ENCODE data around the gene CCDC136. TPM values are rescaled to one million over a fixed set of nuclear protein-coding genes. Genes with fewer than 3 reads are reported as not detected.
A peak's percentile ranks its signal among the peaks of the same experiment; 100 is the strongest.

Gene CCDC136
- total RNA-seq, 2 experiments from 2014 or later, result 5.6 to 8.9 TPM

- DNase-seq, result no peak
- CTCF ChIA-PET, result no interaction called here
- no peaks in the 10 kb centered on the region for H3K9me3 Mint-ChIP-seq (ENCODE audit: insufficient read depth)
- H3K36me3 Mint-ChIP-seq (ENCODE audit: low read depth), result no peaks in the 10 kb centered on the region
- no peaks in the 10 kb centered on the region for H3K4me1 Mint-ChIP-seq (ENCODE audit: low read depth)
- POLR2A ChIA-PET, result no interaction called here
- H3K27ac Mint-ChIP-seq, result no peak overlapping the region
- no peak overlapping the region for H3K4me3 Mint-ChIP-seq
- ATAC-seq, result no peak
- H3K27me3 Mint-ChIP-seq (ENCODE audit: low read depth), result no peaks in the 10 kb centered on the region
These were observed 63.8 kb downstream of the CCDC136 start for GRCh38 chr7:128855559-128855958.

- Mint-ChIP-seq H3K27me3 (ENCODE audit: low read depth) (no peaks in the 10 kb centered on the region), H3K4me1 (ENCODE audit: low read depth) (no peaks in the 10 kb centered on the region), H3K27ac (no peak overlapping the region), H3K36me3 (ENCODE audit: low read depth) (no peaks in the 10 kb centered on the region), H3K4me3 (no peak overlapping the region), H3K9me3 (ENCODE audit: insufficient read depth) (no peaks in the 10 kb centered on the region)
- CTCF ChIA-PET, result no interaction called here
- no peak for ATAC-seq
- POLR2A ChIA-PET, result no interaction called here
- no peak for DNase-seq
These were observed 64.4 kb downstream of the CCDC136 start for GRCh38 chr7:128856001-128856718.

- CTCF ChIA-PET, result interaction anchor here (2.2 to 6.4 kb wide), 2 partner anchors 16 to 23 kb away, joined by 10 to 118 read pairs; no protein-coding TSS in a partner anchor
- no peak overlapping the region for H3K27ac Mint-ChIP-seq
- ATAC-seq, result no peak
These were observed 66.8 kb downstream of the CCDC136 start for GRCh38 chr7:128858380-128859231.

DNA sequence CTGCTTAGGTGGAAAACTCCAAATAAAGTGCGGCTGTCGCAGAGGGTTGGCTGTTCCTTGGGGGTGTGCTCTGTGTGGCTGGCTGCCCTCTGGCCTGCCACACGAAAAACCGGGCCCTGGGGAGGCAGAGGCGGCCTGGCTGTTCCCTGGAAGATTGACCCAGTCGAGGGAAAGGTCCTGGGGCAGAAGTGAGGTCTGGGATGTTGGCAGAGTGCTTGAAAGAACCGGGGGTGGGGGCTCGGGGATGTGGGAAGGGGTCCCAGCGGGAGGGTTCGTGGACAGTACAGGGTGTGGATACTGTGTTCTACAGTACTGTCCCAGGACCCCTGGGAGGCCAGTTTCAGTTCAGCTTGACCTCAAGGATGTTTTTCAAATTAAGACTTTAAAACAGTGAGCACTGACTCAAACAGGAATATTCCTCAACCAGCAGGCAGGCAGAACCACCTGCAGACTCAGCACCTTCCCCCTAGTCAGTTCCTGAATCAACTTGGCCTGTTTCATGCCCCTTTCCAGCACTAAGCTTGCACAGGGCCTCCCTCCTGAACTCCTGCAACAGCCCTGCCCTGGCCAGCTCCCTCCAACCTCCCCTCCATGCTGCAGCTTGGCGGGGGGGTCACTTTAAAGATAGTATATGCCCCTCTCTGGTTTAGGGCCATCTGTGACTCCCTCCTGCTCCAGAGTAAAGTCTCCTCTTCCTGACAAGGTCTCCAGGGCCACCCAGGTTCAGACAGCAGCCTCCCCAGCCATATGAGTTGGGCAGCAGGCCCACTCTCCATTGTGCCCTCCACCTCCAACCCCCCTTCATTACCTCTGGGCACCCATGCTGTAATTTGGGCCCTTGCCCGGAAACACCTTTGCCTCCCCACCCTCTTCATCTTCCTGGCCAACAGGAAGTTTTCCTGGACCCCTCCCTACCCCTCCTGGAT, 67.7 kb downstream of the CCDC136 start:
- Mint-ChIP-seq H3K27ac (peak overlapping the region; percentile 13), H3K4me3 (no peak overlapping the region), H3K9me3 (ENCODE audit: insufficient read depth) (no peaks in the 10 kb centered on the region), H3K36me3 (ENCODE audit: low read depth) (peaks cover 5% of the 10 kb centered on the region), H3K27me3 (ENCODE audit: low read depth) (no peaks in the 10 kb centered on the region), H3K4me1 (ENCODE audit: low read depth) (peaks cover 12% of the 10 kb centered on the region)
- POLR2A ChIA-PET, result no interaction called here
- no peak for DNase-seq
- no peak for ATAC-seq
- CTCF ChIA-PET, result interaction anchor here (1.1 to 6.4 kb wide), 4 partner anchors 17 to 431 kb away, joined by 3 to 118 read pairs (median 6); no protein-coding TSS in a partner anchor

More at GRCh38 chr7:128858380-128859231, 66.8 kb downstream of the CCDC136 start:
- Mint-ChIP-seq H3K9me3 (ENCODE audit: insufficient read depth) (no peaks in the 10 kb centered on the region), H3K4me1 (ENCODE audit: low read depth) (peaks cover 8% of the 10 kb centered on the region), H3K36me3 (ENCODE audit: low read depth) (peaks cover 4% of the 10 kb centered on the region), H3K4me3 (no peak overlapping the region), H3K27me3 (ENCODE audit: low read depth) (no peaks in the 10 kb centered on the region)
- POLR2A ChIA-PET, result no interaction called here
- no peak for DNase-seq

GRCh38 chr7:128860158-128861073, 68.6 kb downstream of the CCDC136 start:
- Mint-ChIP-seq H3K4me3 (no peak overlapping the region), H3K9me3 (ENCODE audit: insufficient read depth) (no peaks in the 10 kb centered on the region), H3K4me1 (ENCODE audit: low read depth) (peaks cover 19% of the 10 kb centered on the region), H3K36me3 (ENCODE audit: low read depth) (peaks cover 11% of the 10 kb centered on the region), H3K27ac (peak overlapping the region; percentile 13), H3K27me3 (ENCODE audit: low read depth) (no peaks in the 10 kb centered on the region)
- POLR2A ChIA-PET, result no interaction called here
- no peak for ATAC-seq
- CTCF ChIA-PET, result interaction anchor here (1.1 to 6.4 kb wide), 4 partner anchors 18 to 432 kb away, joined by 3 to 118 read pairs (median 6); no protein-coding TSS in a partner anchor
- no peak for DNase-seq

DNA sequence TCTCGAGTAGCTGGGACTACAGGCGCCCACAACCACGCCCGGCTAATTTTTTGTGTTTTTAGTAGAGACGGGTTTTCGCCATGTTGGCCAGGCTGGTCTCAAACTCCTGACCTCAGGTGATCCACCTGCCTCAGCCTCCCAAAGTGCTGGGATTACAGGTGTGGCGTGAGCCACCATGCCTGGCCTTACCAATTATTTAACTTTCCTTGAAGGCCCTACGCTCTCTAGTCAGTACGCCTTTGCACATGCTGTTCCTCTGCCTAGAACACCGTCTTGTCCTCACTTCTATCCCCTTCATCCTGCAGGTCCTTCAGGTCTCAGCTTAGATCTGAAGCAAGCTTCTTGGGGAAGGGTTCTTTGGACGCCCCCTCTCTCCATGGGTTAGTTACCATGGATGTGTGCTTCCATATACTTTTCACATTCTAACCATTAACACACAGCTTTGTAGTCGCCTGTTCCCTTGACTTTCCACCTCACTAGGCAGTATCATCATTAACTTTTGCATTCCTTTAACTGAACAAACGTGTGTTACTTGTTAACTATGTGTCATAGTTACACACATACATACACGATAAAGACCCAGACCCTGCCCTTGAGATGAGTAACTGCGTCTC, 70.3 kb downstream of the CCDC136 start:
- no peaks in the 10 kb centered on the region for H3K27me3 Mint-ChIP-seq (ENCODE audit: low read depth)
- ChIA-PET CTCF (interaction anchor here (1.1 to 6.4 kb wide), 13 partner anchors 10 to 385 kb away, joined by 3 to 118 read pairs (median 5); partner anchors contain the start of genes AHCYL2 and METTL2B), POLR2A (interaction anchor here (0.6 to 1.4 kb wide), 5 partner anchors 11 to 247 kb away, joined by 3 to 6 read pairs (median 5); partner anchors contain the start of gene TNPO3)
- peaks cover 20% of the 10 kb centered on the region for H3K36me3 Mint-ChIP-seq (ENCODE audit: low read depth)
- H3K4me3 Mint-ChIP-seq, result peak overlapping the region; percentile 90
- ATAC-seq, result no peak
- peak overlapping the region; percentile 92 for H3K27ac Mint-ChIP-seq
- no peaks in the 10 kb centered on the region for H3K9me3 Mint-ChIP-seq (ENCODE audit: insufficient read depth)
- DNase-seq, result no peak
- H3K4me1 Mint-ChIP-seq (ENCODE audit: low read depth), result peaks cover 19% of the 10 kb centered on the region

DNA sequence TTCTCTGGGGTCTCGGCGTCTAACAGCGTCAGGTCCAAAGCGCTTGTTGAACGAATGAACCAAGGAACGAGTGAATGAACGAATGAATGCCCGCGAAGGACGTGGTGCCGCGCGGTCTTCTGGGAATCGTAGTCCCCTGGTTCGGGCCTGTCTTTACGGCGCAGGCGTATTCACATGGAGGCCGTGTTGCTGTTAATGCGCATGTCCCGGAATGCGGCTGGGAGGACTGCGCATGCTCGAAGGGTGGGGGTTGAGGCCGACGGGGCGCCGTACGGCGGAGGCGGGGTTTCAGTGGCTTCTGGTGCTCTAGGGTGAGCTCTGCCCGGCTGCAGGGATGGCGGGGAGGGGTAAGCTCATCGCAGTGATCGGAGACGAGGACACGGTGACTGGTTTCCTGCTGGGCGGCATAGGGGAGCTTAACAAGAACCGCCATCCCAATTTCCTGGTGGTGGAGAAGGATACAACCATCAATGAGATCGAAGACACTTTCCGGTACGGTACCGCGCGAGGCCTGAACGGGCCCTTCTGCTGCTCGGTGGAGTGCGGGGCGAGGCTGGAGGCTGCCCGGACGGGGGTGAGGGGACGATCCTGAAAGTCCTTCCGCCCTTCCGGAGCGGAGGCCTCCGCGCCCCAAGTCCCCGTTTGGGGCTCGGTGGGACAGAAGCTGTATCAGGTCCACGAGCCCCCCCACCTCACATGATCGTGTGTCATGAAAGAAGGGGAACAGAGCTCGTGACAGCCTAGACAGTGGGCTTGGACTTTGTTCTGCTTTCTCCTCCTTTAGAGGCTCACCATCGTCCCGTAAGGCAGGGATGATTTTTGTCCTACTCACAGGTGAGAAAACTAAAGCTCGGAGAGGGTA, 71.0 kb downstream of the CCDC136 start, which contains the start of gene ATP6V1F:
Gene ATP6V1F, plus strand, starts transcription at position 286 of the 862 bp plus-strand sequence. Its CDS starts 49 bp downstream, at position 335.
- POLR2A ChIA-PET, result interaction anchor here (0.6 to 1.4 kb wide), 6 partner anchors 10 to 248 kb away, joined by 3 to 6 read pairs (median 4); partner anchors contain the start of gene TNPO3
- ATAC-seq (peak; percentile 94), DNase-seq (peak; percentile 99)
- Mint-ChIP-seq H3K9me3 (ENCODE audit: insufficient read depth) (no peaks in the 10 kb centered on the region), H3K36me3 (ENCODE audit: low read depth) (peaks cover 23% of the 10 kb centered on the region), H3K27ac (peak within 1 kb of the TSS; percentile 92), H3K4me3 (peak within 1 kb of the TSS; percentile 90), H3K4me1 (ENCODE audit: low read depth) (peaks cover 19% of the 10 kb centered on the region), H3K27me3 (ENCODE audit: low read depth) (peaks cover 1% of the 10 kb centered on the region)
- CTCF ChIA-PET, result interaction anchor here (1.0 to 6.4 kb wide), 19 partner anchors 9 to 435 kb away, joined by 3 to 118 read pairs (median 5); partner anchors contain the start of genes AHCYL2, METTL2B and TNPO3

DNA sequence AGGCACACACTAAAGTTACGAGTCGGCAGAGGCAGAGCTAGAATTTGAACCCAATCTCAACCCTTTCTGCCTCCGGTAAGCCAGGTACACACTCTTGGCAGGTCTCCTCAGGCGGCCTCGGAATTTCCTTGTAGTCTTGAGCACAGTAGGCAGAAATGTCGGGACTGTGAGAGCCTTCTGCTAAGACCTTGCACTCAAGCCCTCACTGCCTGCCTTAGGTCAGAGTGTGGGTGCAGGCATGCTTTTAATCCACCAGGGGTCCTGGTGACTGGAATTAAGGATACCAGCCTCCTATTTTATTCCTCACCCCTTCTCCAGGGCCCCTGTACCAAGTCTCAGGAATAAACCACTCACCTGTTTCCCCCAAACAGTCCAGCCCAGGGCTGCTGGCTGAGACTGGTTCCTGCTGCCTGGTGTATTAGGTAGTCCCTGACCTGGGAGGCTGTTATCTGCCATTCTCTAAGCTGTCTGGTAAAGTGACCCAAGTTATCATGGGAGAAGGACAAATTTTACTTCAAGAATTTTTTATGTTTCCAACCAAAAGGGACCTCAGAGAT, 71.7 kb downstream of the CCDC136 start:
- ChIA-PET CTCF (interaction anchor here (1.0 to 6.4 kb wide), 17 partner anchors 8 to 436 kb away, joined by 3 to 118 read pairs (median 5); partner anchors contain the start of genes AHCYL2 and TNPO3), POLR2A (interaction anchor here (0.5 to 1.4 kb wide), 4 partner anchors 9 to 191 kb away, joined by 3 to 6 read pairs (median 5); partner anchors contain the start of gene TNPO3)
- H3K4me3 Mint-ChIP-seq, result peak overlapping the region; percentile 90
- H3K4me1 Mint-ChIP-seq (ENCODE audit: low read depth), result peaks cover 19% of the 10 kb centered on the region
- H3K9me3 Mint-ChIP-seq (ENCODE audit: insufficient read depth), result no peaks in the 10 kb centered on the region
- DNase-seq (peak; percentile 69), ATAC-seq (peak; percentile 59)
- H3K27ac Mint-ChIP-seq, result peak overlapping the region; percentile 92
- peaks cover 23% of the 10 kb centered on the region for H3K36me3 Mint-ChIP-seq (ENCODE audit: low read depth)
- H3K27me3 Mint-ChIP-seq (ENCODE audit: low read depth), result peaks cover 2% of the 10 kb centered on the region

GRCh38 chr7:128865303-128865702, 73.5 kb downstream of the CCDC136 start:
- H3K4me1 Mint-ChIP-seq (ENCODE audit: low read depth), result peaks cover 24% of the 10 kb centered on the region
- ATAC-seq (no peak), DNase-seq (no peak)
- POLR2A ChIA-PET, result no interaction called here
- H3K9me3 Mint-ChIP-seq (ENCODE audit: insufficient read depth), result no peaks in the 10 kb centered on the region
- CTCF ChIA-PET, result no interaction called here
- H3K4me3 Mint-ChIP-seq, result no peak overlapping the region
- H3K27ac Mint-ChIP-seq, result no peak overlapping the region
- peaks cover 6% of the 10 kb centered on the region for H3K27me3 Mint-ChIP-seq (ENCODE audit: low read depth)
- peaks cover 23% of the 10 kb centered on the region for H3K36me3 Mint-ChIP-seq (ENCODE audit: low read depth)

Data from activated CD8-positive, alpha-beta T cell treated with anti-CD3 and anti-CD28 coated beads, Interleukin-2, amount 10 ng/mL, durations not matched to agents 7 days and 5 days (primary cell).